Measurements from ENCODE around the gene MAD1L1. TPM values are rescaled to one million over a fixed set of nuclear protein-coding genes. Genes with fewer than 3 reads are reported as not detected.

The MAD1L1 gene
- total RNA-seq, 1 experiment from 2014 or later: 50.8 TPM

- no peaks in the 10 kb centered on the region for H3K79me2 ChIP-seq (ENCODE audit: low read depth)
- POLR2A ChIA-PET (ENCODE audit: unreplicated experiment): no interaction called here
- no peaks in the 10 kb centered on the region for H3K36me3 ChIP-seq (ENCODE audit: low read depth)
- H3K9me2 ChIP-seq (ENCODE audit: insufficient read depth): no peaks in the 10 kb centered on the region
- no peak overlapping the region for H3K4me3 ChIP-seq
- BruUV-seq (replicated peaks): no TSS peak
- no peaks in the 10 kb centered on the region for H3K9me3 ChIP-seq (ENCODE audit: insufficient read depth, low read depth)
- H3K27me3 ChIP-seq (ENCODE audit: insufficient read depth, low read depth): no peaks in the 10 kb centered on the region
- no peaks in the 10 kb centered on the region for H4K20me1 ChIP-seq (ENCODE audit: insufficient read depth)
- no peak overlapping the region for H3K4me2 ChIP-seq
- H3F3A ChIP-seq (ENCODE audit: insufficient read depth, low read depth): 0 out of 2 replicates have a peak, but pooled peaks cover 6% of the 10 kb centered on the region
- TF ChIP-seq EZH2 (IDR thresholded peaks at IDR 0.05; ENCODE audit: low read depth) (no peak), CTCF (conservative IDR thresholded peaks at IDR 0.05) (no peak)
- no peak overlapping the region for H2AFZ ChIP-seq
- intact Hi-C loops (cut with micrococcal nuclease; ENCODE audit: unreplicated experiment): no loop called here
- CTCF ChIA-PET: no interaction called here
- H3K4me1 ChIP-seq (replicated peaks; ENCODE audit: insufficient read depth): no peaks in the 10 kb centered on the region
- H3K27ac ChIP-seq: no peak overlapping the region
- no peak for DNase-seq
These were observed 251.4 kb downstream of the MAD1L1 start for GRCh38 chr7:1981201-1981877.

GRCh38 chr7:1979591-1980560 is 252.9 kb downstream of the MAD1L1 start:
- H3F3A ChIP-seq (ENCODE audit: insufficient read depth, low read depth): 0 out of 2 replicates have a peak, but pooled peaks cover 6% of the 10 kb centered on the region
- no TSS peak for BruUV-seq (replicated peaks)
- CTCF ChIA-PET: no interaction called here
- no peaks in the 10 kb centered on the region for H3K4me1 ChIP-seq (replicated peaks; ENCODE audit: insufficient read depth)
- no peaks in the 10 kb centered on the region for H3K9me3 ChIP-seq (ENCODE audit: insufficient read depth, low read depth)
- POLR2A ChIA-PET (ENCODE audit: unreplicated experiment): interaction anchor here (0.6 kb wide), 1 partner anchor 626 kb away, joined by 24 read pairs; no protein-coding TSS in a partner anchor
- H3K9me2 ChIP-seq (ENCODE audit: insufficient read depth): no peaks in the 10 kb centered on the region
- H3K4me2 ChIP-seq: no peak overlapping the region
- DNase-seq: no peak
- H3K36me3 ChIP-seq (ENCODE audit: low read depth): no peaks in the 10 kb centered on the region
- H3K27me3 ChIP-seq (ENCODE audit: insufficient read depth, low read depth): no peaks in the 10 kb centered on the region
- TF ChIP-seq EZH2 (IDR thresholded peaks at IDR 0.05; ENCODE audit: low read depth): no peak
- no peak for TF ChIP-seq CTCF (conservative IDR thresholded peaks at IDR 0.05)
- no peaks in the 10 kb centered on the region for H3K79me2 ChIP-seq (ENCODE audit: low read depth)
- H3K4me3 ChIP-seq: no peak overlapping the region
- intact Hi-C loops (cut with micrococcal nuclease; ENCODE audit: unreplicated experiment): no loop called here
- H2AFZ ChIP-seq: no peak overlapping the region
- no peak overlapping the region for H3K27ac ChIP-seq
- H4K20me1 ChIP-seq (ENCODE audit: insufficient read depth): no peaks in the 10 kb centered on the region

GRCh38 chr7:1978656-1979590 is 253.8 kb downstream of the MAD1L1 start:
- no TSS peak for BruUV-seq (replicated peaks)
- POLR2A ChIA-PET (ENCODE audit: unreplicated experiment): no interaction called here
- CTCF ChIA-PET: no interaction called here

More at GRCh38 chr7:1978656-1979590, 253.8 kb downstream of the MAD1L1 start:
- 0 out of 2 replicates have a peak, but pooled peaks cover 3% of the 10 kb centered on the region for H3F3A ChIP-seq (ENCODE audit: insufficient read depth, low read depth)
- H3K27me3 ChIP-seq (ENCODE audit: insufficient read depth, low read depth): no peaks in the 10 kb centered on the region
- H3K4me1 ChIP-seq (replicated peaks; ENCODE audit: insufficient read depth): no peaks in the 10 kb centered on the region
- H3K9me2 ChIP-seq (ENCODE audit: insufficient read depth): no peaks in the 10 kb centered on the region
- H3K27ac ChIP-seq: no peak overlapping the region
- no peak overlapping the region for H3K4me3 ChIP-seq
- H2AFZ ChIP-seq: no peak overlapping the region
- H3K9me3 ChIP-seq (ENCODE audit: insufficient read depth, low read depth): no peaks in the 10 kb centered on the region
- H4K20me1 ChIP-seq (ENCODE audit: insufficient read depth): no peaks in the 10 kb centered on the region; the same call in 1 of the 2 replicates
- no peaks in the 10 kb centered on the region for H3K36me3 ChIP-seq (ENCODE audit: low read depth)
- no peak overlapping the region for H3K4me2 ChIP-seq
- H3K79me2 ChIP-seq (ENCODE audit: low read depth): no peaks in the 10 kb centered on the region
- no peak for DNase-seq
- TF ChIP-seq CTCF (conservative IDR thresholded peaks at IDR 0.05) (no peak), EZH2 (IDR thresholded peaks at IDR 0.05; ENCODE audit: low read depth) (no peak)
- intact Hi-C loops (cut with micrococcal nuclease; ENCODE audit: unreplicated experiment): no loop called here

All from PC-9 (cell line).